HUES64 (cell line): ENCODE data around the gene PTBP1.

Experiments
- H3K27ac ChIP-seq: 2 replicates; pipeline ENCODE4 v1.7.0; 2013; ENCODE audit warnings: low read depth, low read length, inconsistent platforms
- H3K27me3 ChIP-seq: 2 replicates; pipeline ENCODE4 v1.6.1; 2013; ENCODE audit warnings: mild to moderate bottlenecking, low read length; ENCODE audit not compliant: insufficient read depth
- H3K36me3 ChIP-seq: 2 replicates; pipeline ENCODE4 v1.6.1; 2013; ENCODE audit warnings: mild to moderate bottlenecking, low read length; ENCODE audit not compliant: insufficient read depth
- H3K4me1 ChIP-seq: 2 replicates; pipeline ENCODE4 v1.6.1; 2013; ENCODE audit warnings: mild to moderate bottlenecking, low read length, moderate library complexity; ENCODE audit not compliant: insufficient read depth
- H3K4me3 ChIP-seq: 2 replicates; pipeline ENCODE4 v1.5.1; 2013; ENCODE audit warnings: mild to moderate bottlenecking, low read length, moderate library complexity
- H3K9ac ChIP-seq: 2 replicates; pipeline ENCODE4 v1.6.1; 2013; ENCODE audit warnings: mild to moderate bottlenecking, low read depth, low read length
- H3K9me3 ChIP-seq: 2 replicates; pipeline ENCODE4 v1.6.1; 2013; ENCODE audit warnings: low read depth, low read length; ENCODE audit not compliant: insufficient read depth
- WGBS: fragments of 150-250, 120-280 bp; methylation state at CpG from one replicate; pipeline ENCODE4 v1.1.7; 2013; ENCODE audit warnings: missing lambda C conversion rate; 5-methylcytosine and 5-hydroxymethylcytosine counted together

The PTBP1 gene

GRCh38 chr19:772730-773436 is 24.4 kb upstream of the PTBP1 start:
- 75% methylated on average over 18 of the region's 18 CpGs for WGBS
- H3K9me3 ChIP-seq, result no peaks in the 10 kb centered on the region
- H3K4me3 ChIP-seq, result no peak overlapping the region
- H3K36me3 ChIP-seq, result no peaks in the 10 kb centered on the region
- H3K27me3 ChIP-seq, result no peaks in the 10 kb centered on the region
- no peak overlapping the region for H3K27ac ChIP-seq
- no peaks in the 10 kb centered on the region for H3K4me1 ChIP-seq
- no peak overlapping the region for H3K9ac ChIP-seq

- WGBS, result 89% methylated on average over 18 of the region's 18 CpGs
These were observed 20.7 kb upstream of the PTBP1 start for GRCh38 chr19:776549-776948.

GRCh38 chr19:778910-779653 is 18.2 kb upstream of the PTBP1 start:
- Histone ChIP-seq H3K4me1 (peaks cover 15% of the 10 kb centered on the region), H3K9ac (no peak overlapping the region), H3K27me3 (no peaks in the 10 kb centered on the region), H3K36me3 (no peaks in the 10 kb centered on the region), H3K9me3 (no peaks in the 10 kb centered on the region), H3K4me3 (no peak overlapping the region), H3K27ac (no peak overlapping the region)
- WGBS, result 89% methylated on average over 36 of the region's 36 CpGs

More at GRCh38 chr19:776549-776948, 20.7 kb upstream of the PTBP1 start:
- no peaks in the 10 kb centered on the region for H3K27me3 ChIP-seq
- no peaks in the 10 kb centered on the region for H3K9me3 ChIP-seq
- H3K4me3 ChIP-seq, result no peak overlapping the region
- no peaks in the 10 kb centered on the region for H3K4me1 ChIP-seq
- no peaks in the 10 kb centered on the region for H3K36me3 ChIP-seq
- H3K9ac ChIP-seq, result no peak overlapping the region
- H3K27ac ChIP-seq, result no peak overlapping the region

DNA sequence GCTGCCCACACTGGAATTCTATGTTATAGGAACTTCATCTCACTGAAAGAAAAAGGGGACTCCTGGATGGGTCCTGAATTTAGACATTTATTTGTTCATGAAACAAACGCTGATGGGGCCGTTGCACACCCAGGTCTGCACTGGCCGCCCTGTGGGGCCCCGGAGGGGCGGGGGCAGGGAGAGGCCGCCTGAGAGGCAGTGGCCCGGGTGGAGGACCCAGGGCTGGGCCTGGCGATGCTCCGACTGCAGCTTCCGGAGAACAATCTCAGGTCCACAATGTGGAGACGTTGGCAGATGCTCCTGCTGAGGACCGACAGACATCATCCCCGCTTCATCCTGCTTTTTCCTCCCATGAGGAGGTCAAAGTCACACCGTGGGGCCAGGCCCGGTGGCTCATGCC is 16.3 kb upstream of the PTBP1 start:
- Histone ChIP-seq H3K4me3 (no peak overlapping the region), H3K9me3 (no peaks in the 10 kb centered on the region), H3K9ac (no peak overlapping the region), H3K4me1 (peaks cover 15% of the 10 kb centered on the region), H3K27ac (no peak overlapping the region), H3K27me3 (no peaks in the 10 kb centered on the region), H3K36me3 (no peaks in the 10 kb centered on the region)
- WGBS, result 91% methylated on average over 15 of the region's 15 CpGs

GRCh38 chr19:781800-782184 is 15.5 kb upstream of the PTBP1 start:
- WGBS, result 75% methylated on average over 17 of the region's 19 CpGs
- H3K27ac ChIP-seq, result peak overlapping the region; percentile 95
- H3K4me1 ChIP-seq, result peaks cover 15% of the 10 kb centered on the region

GRCh38 chr19:782185-782877 is 14.9 kb upstream of the PTBP1 start:
- Histone ChIP-seq H3K9ac (peak overlapping the region; percentile 72), H3K4me3 (peak overlapping the region; percentile 37), H3K27ac (peak overlapping the region; percentile 95), H3K27me3 (no peaks in the 10 kb centered on the region), H3K9me3 (no peaks in the 10 kb centered on the region), H3K4me1 (peaks cover 15% of the 10 kb centered on the region), H3K36me3 (no peaks in the 10 kb centered on the region)
- WGBS, result 7% methylated on average over 27 of the region's 29 CpGs

More at GRCh38 chr19:781800-782184, 15.5 kb upstream of the PTBP1 start:
- H3K4me3 ChIP-seq, result peak overlapping the region; percentile 37
- H3K27me3 ChIP-seq, result no peaks in the 10 kb centered on the region
- H3K9me3 ChIP-seq, result no peaks in the 10 kb centered on the region
- peak overlapping the region; percentile 72 for H3K9ac ChIP-seq
- no peaks in the 10 kb centered on the region for H3K36me3 ChIP-seq

DNA sequence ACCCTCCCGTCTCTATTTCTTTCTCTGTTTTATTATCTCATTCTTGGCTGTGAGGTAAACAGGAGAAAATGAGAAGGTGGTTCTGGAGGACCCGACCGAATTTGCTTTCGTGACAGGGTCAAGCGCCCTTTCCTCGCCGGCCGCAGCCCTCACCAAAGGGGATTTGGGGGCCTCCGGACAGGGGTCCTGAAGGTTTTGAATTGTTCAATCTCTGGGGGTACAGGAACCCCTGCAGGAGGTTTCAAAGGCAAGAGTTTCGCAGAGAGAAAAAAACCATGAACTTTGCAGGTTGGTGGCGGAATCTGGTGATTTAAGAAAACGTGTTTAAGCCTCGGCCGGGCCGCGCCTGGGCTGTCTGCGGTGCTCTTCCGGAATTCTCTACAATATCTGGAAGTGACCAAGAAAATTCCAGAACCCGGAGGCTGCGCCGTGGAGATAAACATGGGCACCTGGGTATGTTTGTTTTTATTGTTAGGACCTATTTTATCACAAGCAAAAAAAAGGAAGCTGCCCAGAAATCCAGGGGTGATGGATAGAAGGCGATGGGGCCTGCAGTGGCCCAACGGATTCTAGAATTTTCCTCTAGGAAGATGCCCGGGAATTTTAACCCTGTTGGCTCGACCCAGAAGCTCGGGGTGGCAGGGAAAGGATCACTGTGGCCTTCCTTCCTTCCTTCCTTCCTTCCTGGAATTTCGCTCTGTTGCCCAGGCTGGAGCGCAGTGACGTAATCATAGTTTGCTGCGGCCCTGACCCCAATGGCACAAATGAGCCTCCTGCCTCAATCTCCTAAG is 14.2 kb upstream of the PTBP1 start:
- Histone ChIP-seq H3K4me1 (peaks cover 15% of the 10 kb centered on the region), H3K27me3 (no peaks in the 10 kb centered on the region), H3K9ac (peak overlapping the region; percentile 67), H3K9me3 (no peaks in the 10 kb centered on the region), H3K36me3 (no peaks in the 10 kb centered on the region), H3K4me3 (peak overlapping the region; percentile 37), H3K27ac (peak overlapping the region; percentile 95)
- WGBS, result 64% methylated on average over 29 of the region's 30 CpGs

GRCh38 chr19:784541-784940 is 12.7 kb upstream of the PTBP1 start:
- Histone ChIP-seq H3K4me1 (peaks cover 26% of the 10 kb centered on the region), H3K36me3 (no peaks in the 10 kb centered on the region), H3K4me3 (no peak overlapping the region), H3K9ac (no peak overlapping the region), H3K27me3 (no peaks in the 10 kb centered on the region), H3K27ac (no peak overlapping the region), H3K9me3 (no peaks in the 10 kb centered on the region)
- 93% methylated on average over 13 of the region's 13 CpGs for WGBS

GRCh38 chr19:787536-787935 is 9.7 kb upstream of the PTBP1 start:
- Histone ChIP-seq H3K27ac (no peak overlapping the region), H3K36me3 (no peaks in the 10 kb centered on the region), H3K9ac (no peak overlapping the region), H3K27me3 (no peaks in the 10 kb centered on the region), H3K4me3 (no peak overlapping the region), H3K9me3 (no peaks in the 10 kb centered on the region), H3K4me1 (peaks cover 23% of the 10 kb centered on the region)
- 90% methylated on average over 16 of the region's 16 CpGs for WGBS

DNA sequence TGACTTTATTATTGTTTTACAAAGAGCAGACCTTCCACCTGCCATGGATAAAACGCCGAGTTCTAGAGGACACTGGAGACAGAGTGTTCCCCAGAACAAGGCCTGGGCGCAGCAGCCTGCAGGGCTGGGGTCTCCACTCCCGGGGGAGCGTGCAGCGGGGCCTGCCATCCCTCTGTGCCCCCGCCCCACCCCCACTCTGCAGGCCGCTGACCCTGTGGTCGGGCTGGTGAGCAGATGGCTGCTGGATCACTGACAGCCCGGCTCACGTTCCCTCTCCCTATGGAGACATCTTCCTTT is 8.6 kb upstream of the PTBP1 start:
- Histone ChIP-seq H3K4me1 (peaks cover 14% of the 10 kb centered on the region), H3K4me3 (no peak overlapping the region), H3K9ac (peak overlapping the region; percentile 52; the same call in 1 of the 2 replicates), H3K27me3 (no peaks in the 10 kb centered on the region), H3K36me3 (no peaks in the 10 kb centered on the region), H3K9me3 (no peaks in the 10 kb centered on the region), H3K27ac (peak overlapping the region; percentile 82)
- WGBS, result 76% methylated on average over 11 of the region's 11 CpGs
